Activated CD8-positive, alpha-beta T cell treated with anti-CD3 and anti-CD28 coated beads for 36 hours (primary cell): ENCODE results near the gene MARCHF9. TPM values are rescaled to one million over a fixed set of nuclear protein-coding genes. Genes with fewer than 3 reads are reported as not detected.
A peak's percentile ranks its signal among the peaks of the same experiment; 100 is the strongest.

ENCODE experiments used
- ATAC-seq: fragments of 200-7000 bp; cut with Tn5 transposase; one replicate; pipeline ENCODE4 v1.10.0; 2021; ENCODE audit warnings: mild to moderate bottlenecking, moderate library complexity
- CTCF ChIA-PET: fragments of 350-600 bp; sonication (Branson Sonifier 250); formaldehyde crosslinking; loops from one replicate; lab custom pipeline; 2021; ENCODE audit warnings: antibody characterized with exemption; lab: Charles Lee
- POLR2A ChIA-PET: fragments of 350-600 bp; sonication (Branson Sonifier 250); formaldehyde crosslinking; loops from one replicate; lab custom pipeline; 2021; ENCODE audit warnings: antibody characterized with exemption; lab: Charles Lee
- DNase-seq: peaks from one replicate; pipeline ENCODE4 v3.0.0-alpha.2; 2020
- H3K27ac Mint-ChIP-seq: one replicate; pipeline ENCODE4 v1.8.0; 2021; ENCODE audit warnings: mild to moderate bottlenecking, mixed read lengths
- H3K27me3 Mint-ChIP-seq: one replicate; pipeline ENCODE4 v1.8.0; 2021; ENCODE audit warnings: mixed read lengths
- H3K36me3 Mint-ChIP-seq: one replicate; pipeline ENCODE4 v1.8.0; 2021; ENCODE audit warnings: low read depth, mixed read lengths
- H3K4me1 Mint-ChIP-seq: one replicate; pipeline ENCODE4 v1.8.0; 2021; ENCODE audit warnings: low read depth, mixed read lengths
- H3K4me3 Mint-ChIP-seq: one replicate; pipeline ENCODE4 v1.8.0; 2021; ENCODE audit warnings: mild to moderate bottlenecking, moderate library complexity, mixed read lengths
- H3K9me3 Mint-ChIP-seq: one replicate; pipeline ENCODE4 v1.8.0; 2021; ENCODE audit warnings: mixed read lengths
- CTCF ChIP-seq: fragments of 200-600 bp; IDR thresholded peaks from one replicate; pipeline ENCODE4 v1.8.0; 2022; ENCODE audit warnings: antibody characterized with exemption, mild to moderate bottlenecking
- intact Hi-C: fragments of 100-400 bp; cut with micrococcal nuclease; formaldehyde crosslinking; loops from one replicate; pipeline ENCODE4 v1.10.0; 2022
- total RNA-seq, 2 experiments: library from RNA; stranded (reverse); gene quantifications; one replicate each; pipeline ENCODE4 v1.2.3, GENCODE V29; 2021

Gene MARCHF9
- total RNA-seq, 2 experiments from 2014 or later: 23.4 to 24.3 TPM

GRCh38 chr12:57744777-57745484 lies 10.0 kb upstream of the MARCHF9 start, which contains the start of gene TSPAN31:
Gene TSPAN31, plus strand, starts transcription at chr12:57745039. Its CDS starts 116 bp downstream, at chr12:57745155.
- H3K27ac Mint-ChIP-seq: peak within 1 kb of the TSS; percentile 94
- TF ChIP-seq CTCF: no peak
- ChIA-PET CTCF (interaction anchor here (0.7 to 2.6 kb wide), 5 partner anchors 12 to 162 kb away, joined by 3 to 13 read pairs (median 4); no protein-coding TSS in a partner anchor), POLR2A (interaction anchor here (0.6 to 3.1 kb wide), 9 partner anchors 10 to 98 kb away, joined by 3 to 9 read pairs (median 4); partner anchors contain the start of genes CYP27B1 and TSFM)
- H3K4me3 Mint-ChIP-seq: peak within 1 kb of the TSS; percentile 92
- DNase-seq: peak; percentile 99
- peaks cover 40% of the 10 kb centered on the region for H3K36me3 Mint-ChIP-seq
- H3K9me3 Mint-ChIP-seq: no peaks in the 10 kb centered on the region
- intact Hi-C loops: no loop called here
- peaks cover 44% of the 10 kb centered on the region for H3K4me1 Mint-ChIP-seq
- peak; percentile 81 for ATAC-seq
- no peaks in the 10 kb centered on the region for H3K27me3 Mint-ChIP-seq

- Mint-ChIP-seq H3K36me3 (peaks cover 45% of the 10 kb centered on the region), H3K27me3 (no peaks in the 10 kb centered on the region), H3K4me1 (peaks cover 46% of the 10 kb centered on the region), H3K27ac (peak overlapping the region; percentile 94), H3K9me3 (no peaks in the 10 kb centered on the region), H3K4me3 (peak overlapping the region; percentile 92)
- ChIA-PET CTCF (interaction anchor here (0.7 to 2.6 kb wide), 5 partner anchors 11 to 162 kb away, joined by 3 to 13 read pairs (median 4); no protein-coding TSS in a partner anchor), POLR2A (interaction anchor here (1.1 to 3.1 kb wide), 5 partner anchors 11 to 97 kb away, joined by 3 to 9 read pairs (median 6); no protein-coding TSS in a partner anchor)
- no peak for ATAC-seq
- intact Hi-C loops: no loop called here
- TF ChIP-seq CTCF: no peak
- DNase-seq: no peak
Measured at GRCh38 chr12:57745485-57745881, 9.4 kb upstream of the MARCHF9 start.

- Mint-ChIP-seq H3K27ac (peak overlapping the region; percentile 94), H3K4me3 (peak overlapping the region; percentile 92), H3K36me3 (peaks cover 49% of the 10 kb centered on the region), H3K4me1 (peaks cover 47% of the 10 kb centered on the region), H3K9me3 (no peaks in the 10 kb centered on the region), H3K27me3 (no peaks in the 10 kb centered on the region)
- intact Hi-C loops: no loop called here
- ATAC-seq (no peak), DNase-seq (no peak)
- TF ChIP-seq CTCF: no peak
- ChIA-PET POLR2A (interaction anchor here (1.2 to 3.1 kb wide), 3 partner anchors 10 to 39 kb away, joined by 3 to 9 read pairs (median 7); no protein-coding TSS in a partner anchor), CTCF (interaction anchor here (2.6 kb wide), 1 partner anchor 10 kb away, joined by 13 read pairs; no protein-coding TSS in a partner anchor)
Measured at GRCh38 chr12:57746025-57746424, 8.9 kb upstream of the MARCHF9 start.

DNA sequence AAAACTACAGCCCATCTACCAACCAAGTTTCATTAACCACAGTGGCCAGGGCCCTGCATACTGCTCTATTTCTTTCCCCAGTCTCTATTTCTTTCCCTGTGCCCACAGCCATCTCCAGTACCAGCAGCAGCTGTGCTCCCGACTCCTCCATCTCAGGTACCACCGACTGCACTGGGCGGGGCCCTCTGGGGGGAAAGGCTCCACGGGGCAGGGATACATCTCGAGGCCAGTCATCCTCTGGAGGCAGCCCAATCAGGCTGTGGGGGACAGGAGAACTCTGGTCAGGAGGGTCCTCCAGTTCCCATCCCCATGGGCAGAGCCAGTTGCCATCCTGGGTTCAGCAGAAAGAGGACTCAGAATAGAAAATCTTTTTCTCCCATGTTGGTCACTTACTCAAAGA lies 5.8 kb upstream of the MARCHF9 start:
- Mint-ChIP-seq H3K36me3 (peaks cover 58% of the 10 kb centered on the region), H3K4me3 (no peak overlapping the region), H3K27me3 (no peaks in the 10 kb centered on the region), H3K4me1 (peaks cover 54% of the 10 kb centered on the region), H3K27ac (peak overlapping the region; percentile 66), H3K9me3 (no peaks in the 10 kb centered on the region)
- no peak for TF ChIP-seq CTCF
- ChIA-PET CTCF (interaction anchor here (0.8 kb wide), 1 partner anchor 10 kb away, joined by 4 read pairs; no protein-coding TSS in a partner anchor), POLR2A (interaction anchor here (0.7 kb wide), 1 partner anchor 8 kb away, joined by 3 read pairs; no protein-coding TSS in a partner anchor)
- DNase-seq (no peak), ATAC-seq (no peak)
- intact Hi-C loops: no loop called here
